Measurements from ENCODE around the gene ETHE1. TPM values are rescaled to one million over a fixed set of nuclear protein-coding genes. Genes with fewer than 3 reads are reported as not detected.

ETHE1 gene
- total RNA-seq, 2 experiments from 2014 or later: 20.2 to 21.7 TPM

DNA sequence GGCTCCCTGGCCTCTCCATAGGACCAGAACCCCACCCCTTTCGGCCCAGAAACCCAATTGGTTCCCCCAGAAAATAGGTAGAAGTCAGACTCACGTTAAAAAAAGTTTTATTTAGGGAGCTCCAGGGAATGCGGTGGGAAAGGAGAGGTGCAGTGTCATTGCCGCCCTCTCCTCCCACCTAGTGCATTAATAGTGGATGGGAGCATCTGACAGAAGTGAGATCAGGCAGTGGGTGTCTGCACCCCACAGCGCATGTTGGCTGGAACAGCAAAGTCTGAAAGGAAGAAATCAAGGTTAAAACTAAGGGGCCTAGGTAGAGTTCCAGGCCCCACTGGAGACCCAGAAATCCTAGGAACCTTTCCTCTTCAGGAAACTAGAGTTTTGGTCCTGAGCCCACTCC is 20.4 kb downstream of the ETHE1 start:
- peak overlapping the region; percentile 96 for H3K27ac Mint-ChIP-seq
- Histone ChIP-seq H3K27ac (ENCODE audit: low read depth in 1 of 2, low read length in 2 of 2) (no peak overlapping the region), H3K4me1 (ENCODE audit: insufficient read depth, low read length) (peaks cover 32% of the 10 kb centered on the region), H3K36me3 (ENCODE audit: insufficient read depth, low read length) (peaks cover 19% of the 10 kb centered on the region), H3K4me3 (ENCODE audit: low read length) (no peak overlapping the region), H3K9me3 (ENCODE audit: control insufficient read depth in 1 of 2, insufficient read depth in 1 of 2, low read length in 2 of 2) (no peaks in the 10 kb centered on the region), H3K27me3 (ENCODE audit: control insufficient read depth in 1 of 2, insufficient read depth in 2 of 2, low read length in 2 of 2) (no peaks in the 10 kb centered on the region)
- POLR2A ChIA-PET: interaction anchor here (2.0 kb wide), 1 partner anchor 44 kb away, joined by 7 read pairs; no protein-coding TSS in a partner anchor
- TF ChIP-seq, protein P1, sequence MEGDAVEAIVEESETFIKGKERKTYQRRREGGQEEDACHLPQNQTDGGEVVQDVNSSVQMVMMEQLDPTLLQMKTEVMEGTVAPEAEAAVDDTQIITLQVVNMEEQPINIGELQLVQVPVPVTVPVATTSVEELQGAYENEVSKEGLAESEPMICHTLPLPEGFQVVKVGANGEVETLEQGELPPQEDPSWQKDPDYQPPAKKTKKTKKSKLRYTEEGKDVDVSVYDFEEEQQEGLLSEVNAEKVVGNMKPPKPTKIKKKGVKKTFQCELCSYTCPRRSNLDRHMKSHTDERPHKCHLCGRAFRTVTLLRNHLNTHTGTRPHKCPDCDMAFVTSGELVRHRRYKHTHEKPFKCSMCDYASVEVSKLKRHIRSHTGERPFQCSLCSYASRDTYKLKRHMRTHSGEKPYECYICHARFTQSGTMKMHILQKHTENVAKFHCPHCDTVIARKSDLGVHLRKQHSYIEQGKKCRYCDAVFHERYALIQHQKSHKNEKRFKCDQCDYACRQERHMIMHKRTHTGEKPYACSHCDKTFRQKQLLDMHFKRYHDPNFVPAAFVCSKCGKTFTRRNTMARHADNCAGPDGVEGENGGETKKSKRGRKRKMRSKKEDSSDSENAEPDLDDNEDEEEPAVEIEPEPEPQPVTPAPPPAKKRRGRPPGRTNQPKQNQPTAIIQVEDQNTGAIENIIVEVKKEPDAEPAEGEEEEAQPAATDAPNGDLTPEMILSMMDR (IDR thresholded peaks at IDR 0.05): no peak
- peak overlapping the region; percentile 25 for H3K4me3 Mint-ChIP-seq
- CTCF ChIA-PET: no interaction called here
- peaks cover 30% of the 10 kb centered on the region for H3K4me1 Mint-ChIP-seq (ENCODE audit: low read depth)
- no peaks in the 10 kb centered on the region for H3K27me3 Mint-ChIP-seq
- ATAC-seq (ENCODE audit: poor library complexity) (no peak), DNase-seq (no peak)
- H3K36me3 Mint-ChIP-seq (ENCODE audit: low read depth): peaks cover 61% of the 10 kb centered on the region
- intact Hi-C loops (cut with DNase I, micrococcal nuclease): no loop called here
- no peaks in the 10 kb centered on the region for H3K9me3 Mint-ChIP-seq

DNA sequence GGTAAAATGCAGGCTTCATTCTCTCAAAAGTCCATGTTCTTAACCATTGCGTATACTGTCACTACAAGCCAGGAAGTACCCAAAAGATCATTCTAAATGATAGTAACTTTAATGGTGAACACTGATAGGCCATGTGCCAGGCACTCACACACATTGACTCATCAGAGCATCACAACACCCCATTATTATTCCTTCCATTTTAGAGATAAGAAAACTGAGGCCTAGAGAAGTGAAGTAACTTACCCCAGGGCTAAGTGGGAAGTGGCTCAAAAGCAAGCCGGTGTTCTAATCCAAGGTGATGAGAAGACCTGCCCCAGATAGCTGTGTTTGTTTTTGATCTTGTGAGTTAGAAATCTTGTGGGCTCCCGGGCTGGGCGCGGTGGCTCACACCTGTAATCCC is 21.1 kb downstream of the ETHE1 start:
- peak overlapping the region; percentile 78 for H3K4me3 Mint-ChIP-seq
- intact Hi-C loops (cut with DNase I, micrococcal nuclease): loop anchor here (2.0 kb wide), 2 partner anchors 13 to 31 kb away; no protein-coding TSS in a partner anchor
- Histone ChIP-seq H3K27ac (ENCODE audit: low read depth in 1 of 2, low read length in 2 of 2) (peak overlapping the region; percentile 85 to 88), H3K36me3 (ENCODE audit: insufficient read depth, low read length) (peaks cover 15% of the 10 kb centered on the region), H3K4me1 (ENCODE audit: insufficient read depth, low read length) (peaks cover 35% of the 10 kb centered on the region), H3K9me3 (ENCODE audit: control insufficient read depth in 1 of 2, insufficient read depth in 1 of 2, low read length in 2 of 2) (no peaks in the 10 kb centered on the region), H3K27me3 (ENCODE audit: control insufficient read depth in 1 of 2, insufficient read depth in 2 of 2, low read length in 2 of 2) (no peaks in the 10 kb centered on the region), H3K4me3 (ENCODE audit: low read length) (no peak overlapping the region)
- H3K36me3 Mint-ChIP-seq (ENCODE audit: low read depth): peaks cover 54% of the 10 kb centered on the region
- ChIA-PET CTCF (interaction anchor here (2.4 to 2.8 kb wide), 4 partner anchors 13 to 73 kb away, joined by 10 to 22 read pairs (median 16); no protein-coding TSS in a partner anchor), POLR2A (interaction anchor here (2.0 to 3.3 kb wide), 4 partner anchors 14 to 89 kb away, joined by 7 to 88 read pairs (median 18); partner anchors contain the start of gene IRGQ)
- DNase-seq (no peak), ATAC-seq (ENCODE audit: poor library complexity) (no peak)
- no peaks in the 10 kb centered on the region for H3K27me3 Mint-ChIP-seq
- H3K27ac Mint-ChIP-seq: peak overlapping the region; percentile 96
- H3K9me3 Mint-ChIP-seq: no peaks in the 10 kb centered on the region
- H3K4me1 Mint-ChIP-seq (ENCODE audit: low read depth): peaks cover 32% of the 10 kb centered on the region
- TF ChIP-seq, protein P1 (IDR thresholded peaks at IDR 0.05): no peak

DNA sequence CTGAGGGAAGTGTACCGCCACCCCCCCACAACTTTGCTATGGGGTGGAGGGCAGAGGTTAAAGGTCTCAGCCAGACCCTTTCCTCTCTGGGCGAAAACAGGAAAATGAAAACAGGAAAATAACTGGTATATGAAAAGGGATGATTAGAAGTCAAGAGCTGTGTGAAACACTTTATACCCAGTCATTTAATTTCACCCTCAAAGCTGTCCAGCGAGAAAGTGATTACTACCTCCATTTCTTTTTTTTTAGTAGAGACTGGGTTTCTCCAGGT is 21.9 kb downstream of the ETHE1 start:
- CTCF ChIA-PET: interaction anchor here (1.5 to 2.8 kb wide), 7 partner anchors 14 to 90 kb away, joined by 4 to 22 read pairs (median 10); no protein-coding TSS in a partner anchor
- H3K4me3 ChIP-seq (ENCODE audit: low read length): no peak overlapping the region
- H3K9me3 Mint-ChIP-seq: no peaks in the 10 kb centered on the region

More for the DNA sequence above, 21.9 kb downstream of the ETHE1 start:
- POLR2A ChIA-PET: interaction anchor here (1.5 to 3.3 kb wide), 13 partner anchors 11 to 163 kb away, joined by 3 to 88 read pairs (median 12); partner anchors contain the start of genes IRGQ and ZNF575
- intact Hi-C loops (cut with DNase I, micrococcal nuclease): loop anchor here (2.0 kb wide), 2 partner anchors 14 to 30 kb away; no protein-coding TSS in a partner anchor
- TF ChIP-seq, protein P1 (IDR thresholded peaks at IDR 0.05): no peak
- H3K27me3 ChIP-seq (ENCODE audit: control insufficient read depth in 1 of 2, insufficient read depth in 2 of 2, low read length in 2 of 2): no peaks in the 10 kb centered on the region
- DNase-seq: no peak
- Mint-ChIP-seq H3K36me3 (ENCODE audit: low read depth) (peaks cover 49% of the 10 kb centered on the region), H3K4me3 (peak overlapping the region; percentile 63), H3K4me1 (ENCODE audit: low read depth) (peaks cover 36% of the 10 kb centered on the region), H3K27ac (peak overlapping the region; percentile 96), H3K27me3 (no peaks in the 10 kb centered on the region)
- no peaks in the 10 kb centered on the region for H3K9me3 ChIP-seq (ENCODE audit: control insufficient read depth in 1 of 2, insufficient read depth in 1 of 2, low read length in 2 of 2)
- ATAC-seq (ENCODE audit: poor library complexity): no peak
- peaks cover 11% of the 10 kb centered on the region for H3K36me3 ChIP-seq (ENCODE audit: insufficient read depth, low read length)
- peak overlapping the region; percentile 85 to 88 for H3K27ac ChIP-seq (ENCODE audit: low read depth in 1 of 2, low read length in 2 of 2)
- H3K4me1 ChIP-seq (ENCODE audit: insufficient read depth, low read length): peaks cover 35% of the 10 kb centered on the region
